Cardiac septum (tissue), 1 donor: ENCODE results near the gene KLRC3. TPM values are rescaled to one million over a fixed set of nuclear protein-coding genes. Genes with fewer than 3 reads are reported as not detected.

ENCODE experiments used
- total RNA-seq: library from RNA; stranded (reverse); fragmentation: NEBNext Ultra II Directional; extraction: Animal tissue kit (Norgen Biotek cat#: 25700); gene quantifications from one replicate; pipeline ENCODE4 v1.2.1, GENCODE V29; 2021
- donor health status: DM: no; HTN: no; CAD: no.

The KLRC3 gene
- total RNA-seq, 1 donor from 2014 or later, result not detected

Other genes starting within 250 kb of the KLRC3 start
- 0.43 TPM for gene OLR1, start 248.5 kb downstream of the KLRC3 start, total RNA-seq
- not detected for gene TMEM52B, start 241.6 kb downstream of the KLRC3 start, total RNA-seq
- gene GABARAPL1, start 207.7 kb downstream of the KLRC3 start, total RNA-seq, result 280 TPM
- gene KLRD1, start 112.7 kb downstream of the KLRC3 start, total RNA-seq, result 1.1 TPM
- 0.19 TPM for gene KLRK1, start 30.6 kb downstream of the KLRC3 start, total RNA-seq
- gene KLRC4, start 10.8 kb downstream of the KLRC3 start, total RNA-seq, result not detected
- not detected for gene KLRC2, start 15.4 kb upstream of the KLRC3 start, total RNA-seq
- 0.16 TPM for gene KLRC1, start 32.8 kb upstream of the KLRC3 start, total RNA-seq
- gene EIF2S3B, start 85.3 kb upstream of the KLRC3 start, total RNA-seq, result 0.62 TPM
- gene MAGOHB, start 193.0 kb upstream of the KLRC3 start, total RNA-seq, result 11.7 TPM